Activated CD4-positive, alpha-beta T cell treated with anti-CD3 and anti-CD28 coated beads, Interleukin-2, Interleukin-4, amounts not matched to agents 100 ng/mL and 50 ng/mL, durations not matched to agents 16 hours and 8 hours (primary cell): ENCODE data around the gene TULP4.
"Not testable (repeated sequence)": the region's sequence is repeated elsewhere in the genome, so short reads cannot be mapped to it uniquely, and the experiment has no call there.

Experiments
- DNase-seq: peaks from one replicate; pipeline ENCODE4 v3.0.0-alpha.2; 2020; ENCODE audit warnings: low spot score

Gene TULP4

GRCh38 chr6:158328952-158329351, 16.7 kb downstream of the TULP4 start:
- DNase-seq: no peak

- no peak for DNase-seq
Measured at GRCh38 chr6:158329531-158329930, 17.3 kb downstream of the TULP4 start.

- no peak for DNase-seq
Measured at GRCh38 chr6:158330016-158330415, 17.8 kb downstream of the TULP4 start.

GRCh38 chr6:158332237-158332636, 20.0 kb downstream of the TULP4 start:
- DNase-seq: no peak

- DNase-seq: no peak
Measured at GRCh38 chr6:158333094-158333493, 20.8 kb downstream of the TULP4 start.

GRCh38 chr6:158334534-158334933, 22.3 kb downstream of the TULP4 start:
- no peak for DNase-seq

- no peak for DNase-seq
Measured at GRCh38 chr6:158337332-158337731, 25.1 kb downstream of the TULP4 start.

- DNase-seq: no peak
Measured at GRCh38 chr6:158338311-158339112, 26.2 kb downstream of the TULP4 start.

GRCh38 chr6:158339197-158339596, 26.9 kb downstream of the TULP4 start:
- not testable (repeated sequence) for DNase-seq

- no peak for DNase-seq
Measured at GRCh38 chr6:158340252-158340651, 28.0 kb downstream of the TULP4 start.

- DNase-seq: peak; percentile 77
Measured at GRCh38 chr6:158344534-158344933, 32.3 kb downstream of the TULP4 start.

GRCh38 chr6:158345444-158345843, 33.2 kb downstream of the TULP4 start:
- DNase-seq: not testable (repeated sequence)

GRCh38 chr6:158347335-158347734, 35.1 kb downstream of the TULP4 start:
- DNase-seq: no peak

GRCh38 chr6:158348737-158349504, 36.7 kb downstream of the TULP4 start:
- not testable (repeated sequence) for DNase-seq

- not testable (repeated sequence) for DNase-seq
Measured at GRCh38 chr6:158349505-158350275, 37.4 kb downstream of the TULP4 start.

GRCh38 chr6:158350731-158351130, 38.5 kb downstream of the TULP4 start:
- DNase-seq: not testable (repeated sequence)

- DNase-seq: no peak
Measured at GRCh38 chr6:158353883-158354877, 41.9 kb downstream of the TULP4 start.

GRCh38 chr6:158356586-158357546, 44.6 kb downstream of the TULP4 start:
- no peak for DNase-seq

- DNase-seq: peak; percentile 28
Measured at GRCh38 chr6:158357570-158358216, 45.4 kb downstream of the TULP4 start.
